HG03025 (cell line): ENCODE measurements around the gene MAF.

Source experiments
- ATAC-seq: cut with Tn5 transposase; IDR thresholded peaks from one replicate; pipeline ENCODE4 v1.9.1; 2021; ENCODE audit warnings: mild to moderate bottlenecking, moderate library complexity; ENCODE audit not compliant: unreplicated experiment, low FRiP score

Gene MAF

GRCh38 chr16:79593074-79593531 is 7.4 kb downstream of the MAF start:
- ATAC-seq, result no peak

GRCh38 chr16:79592186-79592585 is 8.4 kb downstream of the MAF start:
- no peak for ATAC-seq

- no peak for ATAC-seq
Measured at GRCh38 chr16:79589601-79590102, 10.9 kb downstream of the MAF start.

- ATAC-seq, result no peak
Measured at GRCh38 chr16:79587897-79588296, 12.6 kb downstream of the MAF start.

- no peak for ATAC-seq
Measured at GRCh38 chr16:79587296-79587695, 13.2 kb downstream of the MAF start.

- no peak for ATAC-seq
Measured at GRCh38 chr16:79582789-79583188, 17.7 kb downstream of the MAF start.

GRCh38 chr16:79580453-79581191 is 19.9 kb downstream of the MAF start:
- ATAC-seq, result no peak

- ATAC-seq, result no peak
Measured at GRCh38 chr16:79576602-79577001, 23.9 kb downstream of the MAF start.

- ATAC-seq, result no peak
Measured at GRCh38 chr16:79573884-79574283, 26.7 kb downstream of the MAF start.

GRCh38 chr16:79573071-79573470 is 27.5 kb downstream of the MAF start:
- ATAC-seq, result no peak

- no peak for ATAC-seq
Measured at GRCh38 chr16:79571903-79572535, 28.5 kb downstream of the MAF start.

GRCh38 chr16:79571065-79571902 is 29.3 kb downstream of the MAF start:
- no peak for ATAC-seq

- no peak for ATAC-seq
Measured at GRCh38 chr16:79564671-79565107, 35.8 kb downstream of the MAF start.

- ATAC-seq, result no peak
Measured at GRCh38 chr16:79563921-79564320, 36.6 kb downstream of the MAF start.

- no peak for ATAC-seq
Measured at GRCh38 chr16:79562166-79562823, 38.2 kb downstream of the MAF start.

- ATAC-seq, result no peak
Measured at GRCh38 chr16:79561729-79562128, 38.8 kb downstream of the MAF start.

GRCh38 chr16:79560923-79561322 is 39.6 kb downstream of the MAF start:
- ATAC-seq, result no peak

- no peak for ATAC-seq
Measured at GRCh38 chr16:79560318-79560717, 40.2 kb downstream of the MAF start.

GRCh38 chr16:79559532-79559931 is 41.0 kb downstream of the MAF start:
- ATAC-seq, result no peak

- no peak for ATAC-seq
Measured at GRCh38 chr16:79557421-79557820, 43.1 kb downstream of the MAF start.
